GM19372 (cell line): ENCODE data around the gene CCDC33.

ENCODE experiments used
- ATAC-seq: cut with Tn5 transposase; IDR thresholded peaks from one replicate; pipeline ENCODE4 v1.9.1; 2021; ENCODE audit warnings: mild to moderate bottlenecking, low read depth, moderate library complexity; ENCODE audit not compliant: unreplicated experiment

CCDC33 gene

GRCh38 chr15:74235962-74236361, at the start of gene CCDC33:
Gene CCDC33, plus strand, starts transcription at chr15:74236326. Its CDS starts 394 bp downstream, at chr15:74236720.
- no peak for ATAC-seq

DNA sequence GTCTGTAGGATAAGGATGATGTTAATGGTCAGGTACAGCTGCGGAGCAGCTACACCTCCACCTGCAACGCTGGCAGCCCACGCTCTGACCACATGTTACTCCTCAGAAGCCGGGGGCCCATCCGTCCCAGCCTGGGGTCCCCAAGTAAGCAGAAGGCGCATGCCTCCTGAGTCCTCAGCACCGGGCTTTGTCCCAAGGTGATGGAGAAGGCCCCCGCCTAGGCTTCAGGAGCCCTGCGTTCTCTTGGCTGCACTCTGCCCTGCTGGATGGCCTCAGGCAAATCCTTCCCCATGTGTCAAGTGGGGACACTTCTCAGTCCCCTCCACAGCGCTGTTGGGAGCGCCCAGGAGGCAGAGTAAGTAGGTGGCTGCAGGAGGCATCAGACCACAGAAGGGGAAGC, 47.9 kb upstream of the CCDC33 start:
- no peak for ATAC-seq

DNA sequence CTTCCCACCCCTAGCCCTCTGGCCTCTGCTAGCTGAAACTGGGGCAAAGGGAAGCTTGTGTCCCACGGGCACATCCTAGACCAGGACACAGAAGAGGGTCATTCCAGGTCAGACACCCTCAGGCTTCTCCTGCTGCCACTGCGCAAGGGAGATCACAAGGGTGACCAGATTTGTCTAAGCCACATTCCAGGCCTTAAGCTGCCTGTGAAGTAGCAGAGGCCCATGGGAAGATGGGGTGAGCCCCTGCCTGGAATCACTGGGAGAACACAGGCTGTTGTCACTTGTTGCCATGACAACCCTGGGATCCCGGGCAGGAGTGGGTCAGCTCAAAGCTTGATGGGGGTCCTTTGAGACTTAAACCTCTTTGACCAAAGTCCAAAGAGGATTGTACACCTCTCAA, 44.3 kb upstream of the CCDC33 start:
- no peak for ATAC-seq

- ATAC-seq = no peak
These were observed 43.4 kb upstream of the CCDC33 start for GRCh38 chr15:74192751-74193150.

GRCh38 chr15:74193299-74193718, 42.8 kb upstream of the CCDC33 start:
- ATAC-seq = no peak

DNA sequence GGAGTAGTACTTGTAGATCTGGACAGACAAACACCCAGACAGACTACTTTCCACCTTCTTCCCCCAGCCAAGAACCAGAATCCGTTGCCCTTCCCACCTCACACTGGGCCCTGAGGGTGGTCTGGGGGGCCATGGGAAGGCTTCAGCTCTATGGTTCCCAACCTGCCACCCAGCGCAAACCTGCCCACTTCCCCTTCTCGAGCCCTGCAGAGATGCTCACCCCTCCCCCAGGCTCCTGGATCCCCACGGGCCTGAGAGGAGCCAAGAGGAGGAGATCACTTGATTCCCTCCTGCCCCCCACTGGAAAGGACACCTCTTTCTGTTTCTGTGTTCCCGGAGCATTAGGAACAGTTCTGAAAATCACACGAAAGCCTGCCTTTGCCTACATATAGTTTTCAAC, 42.2 kb upstream of the CCDC33 start:
- ATAC-seq = no peak

DNA sequence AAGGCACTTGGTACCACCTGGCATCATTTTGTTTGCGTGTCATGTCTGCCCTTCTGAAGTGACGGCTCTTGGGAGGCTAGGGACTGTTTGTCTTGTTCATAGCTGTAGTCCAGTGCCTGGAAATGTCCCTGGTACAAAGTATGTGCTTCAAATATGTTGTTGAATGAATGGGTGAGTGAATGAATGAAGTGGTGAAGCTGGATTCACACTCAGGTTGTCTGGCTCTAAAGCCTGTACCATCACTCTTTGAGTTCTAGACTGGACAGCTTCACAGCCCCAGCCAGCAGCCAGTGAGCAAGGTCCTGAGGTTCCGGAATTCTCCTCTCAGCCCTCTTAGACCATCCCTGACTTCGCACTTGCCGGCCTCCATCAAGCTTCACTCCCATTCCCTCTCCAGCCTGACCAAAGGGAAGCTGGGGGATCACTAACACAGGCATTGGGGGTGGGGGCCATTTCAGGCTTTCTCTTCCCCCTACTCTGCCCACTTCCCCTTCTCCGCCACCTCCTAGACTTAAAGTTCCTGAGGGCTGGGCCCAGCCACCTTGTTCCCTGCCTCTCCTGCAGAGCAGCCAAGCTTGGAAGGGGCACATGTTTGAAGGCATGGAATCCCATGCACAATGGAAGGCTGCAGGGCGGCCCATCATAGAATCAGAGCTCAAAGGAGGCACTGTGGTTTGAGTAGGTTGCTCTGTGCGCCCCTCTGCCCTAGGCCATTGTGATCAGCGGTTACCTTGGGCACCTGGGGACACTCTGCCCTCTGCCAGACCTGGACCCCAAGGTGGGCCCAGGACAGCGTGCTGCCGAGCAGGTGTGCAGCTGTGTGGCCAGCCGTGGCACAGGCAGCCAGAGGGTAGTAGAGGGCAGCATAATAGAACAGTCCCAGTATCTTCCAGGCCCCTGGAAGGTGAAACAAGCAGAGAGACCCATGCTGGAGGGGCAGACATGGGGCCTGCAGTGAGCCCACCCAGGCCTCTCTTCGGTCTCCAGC, 41.3 kb upstream of the CCDC33 start:
- ATAC-seq = no peak

GRCh38 chr15:74196175-74196574, 40.0 kb upstream of the CCDC33 start:
- ATAC-seq = no peak

DNA sequence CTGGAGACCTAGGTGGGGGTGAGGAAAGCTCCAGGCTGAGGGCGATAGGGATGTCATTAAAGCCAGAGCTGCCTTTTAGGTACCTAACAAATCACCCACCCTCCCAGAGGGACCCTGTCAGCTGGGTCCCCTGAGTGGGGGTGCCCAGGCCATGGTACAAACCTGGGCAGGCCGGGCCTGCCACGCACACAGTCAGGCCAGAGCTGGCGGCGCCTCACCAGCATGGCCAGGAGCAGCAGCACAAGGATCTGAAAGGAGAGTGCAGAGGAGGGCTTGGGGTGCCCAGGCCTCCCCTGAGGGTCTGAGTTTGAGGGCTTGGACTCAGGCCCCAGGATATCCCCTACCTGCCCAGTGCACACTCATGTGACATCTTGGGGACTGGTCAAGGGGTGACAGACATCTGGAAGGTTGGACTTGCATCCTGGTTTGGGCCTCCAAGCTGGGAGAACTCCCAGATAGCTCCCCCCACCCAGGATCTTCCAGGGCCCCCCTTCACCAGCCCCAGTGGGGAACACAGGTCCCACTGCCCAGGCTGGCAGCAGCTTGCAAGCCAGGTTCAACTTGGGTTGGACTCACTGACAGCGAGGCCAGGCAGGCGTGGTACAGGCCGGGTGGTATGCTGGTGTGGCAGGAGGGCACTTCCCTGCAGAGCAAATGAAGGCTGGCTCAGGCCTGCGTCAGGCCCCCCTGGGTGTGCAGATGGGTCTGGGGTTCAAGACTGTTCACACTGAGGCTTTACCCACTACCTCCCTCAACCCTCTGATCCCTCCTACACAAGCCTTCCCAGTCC, 38.8 kb upstream of the CCDC33 start:
- no peak for ATAC-seq

- ATAC-seq = no peak
These were observed 36.9 kb upstream of the CCDC33 start for GRCh38 chr15:74199297-74199652.

DNA sequence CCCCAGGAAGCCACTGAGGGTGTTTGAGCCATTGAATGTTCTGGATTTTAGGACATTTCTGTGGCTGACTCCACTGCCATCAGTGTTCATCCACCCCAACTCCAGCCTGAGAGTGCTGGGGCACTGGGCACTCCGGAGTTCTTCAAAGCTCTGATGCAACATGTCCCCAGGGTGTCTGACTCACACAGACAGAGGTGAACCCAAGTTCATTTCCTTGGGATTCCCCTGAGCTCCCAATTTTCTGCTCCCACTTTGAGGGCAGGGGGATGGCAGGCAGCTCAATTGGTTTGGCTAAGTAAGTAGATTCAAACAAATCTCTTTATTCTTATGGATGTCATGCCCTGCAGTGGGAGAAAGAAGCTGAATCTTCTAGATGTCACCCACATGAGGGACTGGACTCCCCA, 35.7 kb upstream of the CCDC33 start:
- no peak for ATAC-seq

- no peak for ATAC-seq
These were observed 35.2 kb upstream of the CCDC33 start for GRCh38 chr15:74200871-74201419.

DNA sequence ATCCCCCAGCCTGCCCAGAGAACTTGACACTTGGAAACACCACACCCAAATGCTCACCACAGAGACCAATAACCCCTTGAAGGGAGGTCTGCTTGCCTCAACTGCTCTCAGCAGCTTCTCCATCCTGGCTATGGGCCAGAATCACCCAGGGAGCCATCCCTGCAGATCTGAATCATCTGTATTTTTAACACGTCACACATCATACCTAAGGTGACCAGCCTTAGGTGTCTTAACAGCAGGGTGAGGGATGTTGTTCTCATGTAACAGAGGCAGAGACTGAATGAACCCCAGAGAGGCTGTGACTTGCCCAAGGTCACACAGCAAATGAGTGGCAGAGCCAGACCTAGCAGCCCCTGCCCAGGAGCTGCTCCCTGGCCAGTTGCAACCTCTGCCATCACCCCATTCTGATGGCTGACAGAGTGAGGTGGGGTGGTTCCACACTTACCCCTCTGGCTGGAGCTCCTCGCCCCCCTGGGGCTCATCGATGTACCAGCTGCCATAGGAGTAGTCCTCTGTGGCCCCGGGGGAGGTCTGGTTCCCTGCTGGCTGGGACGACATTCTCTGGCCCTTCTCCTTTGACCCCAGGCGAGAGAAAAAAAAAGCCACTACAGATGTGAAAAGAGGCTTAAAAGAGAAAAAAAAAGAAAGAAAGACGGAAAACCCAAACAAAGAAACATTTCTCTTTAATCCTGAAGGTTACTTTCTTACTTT, 34.3 kb upstream of the CCDC33 start:
- ATAC-seq = no peak

DNA sequence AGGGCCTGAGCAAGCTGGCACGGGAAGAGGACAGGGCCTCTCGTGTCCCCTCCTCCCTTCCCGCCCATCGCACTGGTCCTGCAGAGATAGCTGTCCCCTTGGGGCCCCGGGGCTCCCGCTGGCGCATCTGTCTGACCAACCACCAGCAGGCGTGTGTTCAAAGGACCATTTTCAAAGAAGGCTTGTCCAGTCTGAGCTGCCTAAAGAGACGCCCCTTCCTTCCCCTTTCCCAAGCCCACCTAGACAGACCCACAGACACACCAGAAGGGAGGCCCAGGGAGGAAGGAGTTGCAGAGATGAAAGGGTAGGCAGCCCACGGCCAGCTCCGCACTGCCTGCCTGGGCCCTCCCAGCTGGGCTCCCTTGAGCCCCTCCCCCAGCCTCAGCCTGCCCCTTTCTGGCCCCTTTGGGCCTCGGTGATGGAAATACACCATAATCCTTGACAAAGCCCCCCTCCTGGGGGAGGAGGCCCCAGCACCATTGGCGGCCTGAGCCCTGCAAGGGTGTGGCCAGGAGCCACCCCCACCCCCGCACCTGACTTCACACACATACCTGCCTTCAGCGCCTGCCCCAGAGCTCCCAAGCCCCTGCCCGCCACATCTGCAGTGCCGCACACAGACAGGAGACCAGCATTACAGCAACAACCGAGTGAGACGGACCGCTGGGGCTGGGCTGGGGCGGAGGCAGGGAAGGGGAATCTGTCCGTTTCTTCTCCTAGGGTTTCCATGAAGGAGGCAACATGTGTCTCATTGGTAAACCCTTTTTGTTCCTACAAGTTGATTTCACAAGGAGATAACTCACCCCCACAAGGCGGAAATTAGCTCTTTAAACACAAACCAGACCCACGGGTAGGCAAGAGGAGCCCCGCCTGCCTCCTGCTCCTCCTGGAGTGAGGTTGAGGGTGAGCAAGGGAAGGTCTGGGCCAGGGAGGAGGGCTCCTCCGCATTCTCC, 33.4 kb upstream of the CCDC33 start, which contains the start of gene STRA6:
STRA6 (minus strand) TSS at position 336 of the 950 bp plus-strand sequence. CDS start 520 bp downstream, outside the sequence.
- ATAC-seq = no peak

DNA sequence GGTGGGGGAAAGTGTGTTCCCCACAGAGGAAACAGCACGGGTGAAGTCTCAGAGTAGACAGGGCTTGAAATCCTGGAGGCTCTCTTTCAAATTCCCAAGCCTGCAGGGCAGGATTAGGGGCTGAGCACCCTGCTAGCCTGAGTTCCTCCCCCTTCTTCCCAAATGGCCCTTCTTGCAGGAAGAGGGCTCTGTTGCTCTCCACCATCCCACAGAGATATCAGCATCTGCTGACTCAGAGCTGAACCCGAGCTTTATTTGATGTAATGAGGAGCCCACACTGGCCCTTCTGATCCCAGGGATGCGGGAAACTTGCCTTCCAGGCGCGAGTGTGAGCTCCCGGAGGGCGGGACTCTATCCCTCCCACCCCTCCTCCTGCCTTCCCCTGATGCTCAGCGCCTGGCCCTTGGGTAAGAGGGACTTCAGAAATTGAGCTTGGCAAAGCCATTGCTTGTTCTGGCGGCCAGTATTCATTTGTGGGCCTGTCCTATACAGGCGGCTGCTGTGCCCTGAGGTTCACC, 32.2 kb upstream of the CCDC33 start:
- no peak for ATAC-seq

DNA sequence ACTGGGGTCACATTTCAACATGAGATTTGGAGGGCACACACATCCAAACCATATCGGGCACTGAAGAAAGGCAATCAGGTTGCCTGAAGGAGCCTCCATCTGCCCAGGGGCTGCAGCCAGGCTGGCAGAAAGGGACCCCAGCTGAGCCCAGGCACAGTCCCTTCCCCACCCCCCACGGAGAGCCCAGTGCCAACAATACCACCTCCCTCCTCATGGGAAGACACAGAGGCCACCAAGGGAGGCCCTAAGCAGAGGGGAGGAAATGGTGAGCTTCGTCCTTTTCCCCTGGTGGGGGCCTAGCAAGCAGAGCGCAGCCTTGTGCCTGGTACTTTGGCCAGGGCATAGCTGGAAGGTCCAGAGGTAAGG, 30.6 kb upstream of the CCDC33 start:
- no peak for ATAC-seq

DNA sequence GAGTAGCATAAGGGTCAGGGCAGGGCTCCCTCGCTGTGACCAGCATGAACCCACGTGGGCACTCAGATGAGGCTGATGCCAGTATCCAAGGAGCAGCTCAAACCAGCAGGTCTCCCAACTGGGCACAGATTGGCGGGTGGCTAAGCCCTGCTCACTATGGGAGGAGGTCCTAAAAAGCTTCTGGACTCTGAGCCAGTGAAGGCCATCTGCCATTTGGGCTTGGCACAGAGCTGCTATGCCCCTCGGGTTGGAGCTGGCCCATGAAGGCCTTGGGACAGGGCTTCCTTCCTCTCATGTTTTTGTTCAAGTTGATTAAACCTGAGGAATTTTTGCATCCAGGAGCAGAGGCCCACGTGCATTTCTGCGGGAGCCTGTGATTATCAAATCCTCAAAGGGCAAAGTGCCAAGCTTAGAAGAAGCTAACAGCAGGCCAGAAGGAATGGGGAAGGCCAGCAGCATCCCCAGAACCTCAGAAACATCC, 29.3 kb upstream of the CCDC33 start:
- ATAC-seq = no peak

DNA sequence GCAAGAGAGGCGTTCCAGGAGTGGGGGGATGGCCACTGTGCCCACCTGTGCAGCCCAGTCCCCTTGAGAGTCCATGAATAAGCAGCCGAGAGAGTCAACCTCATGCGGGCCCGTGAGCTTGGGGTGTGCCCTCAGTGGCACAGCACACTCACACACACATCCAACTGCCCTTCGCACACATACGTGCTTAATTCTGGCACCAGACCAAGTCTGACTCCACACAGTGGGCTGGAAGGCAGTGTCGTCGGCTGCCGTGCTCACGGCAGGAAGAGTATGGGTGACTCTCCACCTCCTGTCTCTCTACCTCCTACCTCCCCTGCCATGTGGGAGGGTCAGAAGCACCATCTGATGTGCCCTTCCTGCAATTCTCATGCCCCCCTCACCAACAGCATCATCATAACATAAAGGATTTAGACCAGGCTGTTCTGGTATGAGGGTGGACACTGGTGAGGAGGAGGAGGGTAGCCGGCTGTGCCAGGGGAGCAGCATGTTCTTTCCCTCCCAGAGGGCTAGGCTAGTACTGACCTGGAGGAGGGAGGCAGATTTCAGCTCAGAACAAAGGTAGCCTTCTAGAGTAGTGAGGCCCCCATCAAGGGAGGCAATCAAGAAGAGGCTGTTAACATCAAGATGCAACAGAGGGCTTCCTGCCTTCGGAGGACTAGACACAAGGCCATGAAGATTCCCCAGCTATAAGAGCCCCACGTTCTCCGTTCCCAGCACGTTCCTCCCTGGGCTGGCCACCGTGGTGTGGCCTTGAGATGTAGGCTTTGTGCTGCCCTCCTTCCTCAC, 28.3 kb upstream of the CCDC33 start:
- no peak for ATAC-seq
